Transverse colon (tissue), 4 donors: ENCODE results near the gene NKAIN2.

Source experiments
- POLR2AphosphoS5 ChIP-seq, 3 donors: sonication (generic); formaldehyde crosslinking; IDR thresholded peaks; one replicate each; pipeline ENCODE4 v1.6.1; 2016; ENCODE audit warnings: antibody characterized with exemption in 3 of 3
- TF ChIP-seq, protein P1 (sequence below), 5 experiments: fragments of 200-600 bp in 3 of 5; fragments of 450-650 bp in 2 of 5; sonication (generic) in 3 of 5; IDR thresholded peaks; 1 replicate in 2 of 5; 2 replicates in 3 of 5; pipeline ENCODE4 v1.5.1; 2016 to 2017; ENCODE audit warnings: antibody characterized with exemption in 5 of 5, inconsistent platforms in 3 of 5, mild to moderate bottlenecking in 2 of 5, moderate library complexity in 1 of 5

DNA sequence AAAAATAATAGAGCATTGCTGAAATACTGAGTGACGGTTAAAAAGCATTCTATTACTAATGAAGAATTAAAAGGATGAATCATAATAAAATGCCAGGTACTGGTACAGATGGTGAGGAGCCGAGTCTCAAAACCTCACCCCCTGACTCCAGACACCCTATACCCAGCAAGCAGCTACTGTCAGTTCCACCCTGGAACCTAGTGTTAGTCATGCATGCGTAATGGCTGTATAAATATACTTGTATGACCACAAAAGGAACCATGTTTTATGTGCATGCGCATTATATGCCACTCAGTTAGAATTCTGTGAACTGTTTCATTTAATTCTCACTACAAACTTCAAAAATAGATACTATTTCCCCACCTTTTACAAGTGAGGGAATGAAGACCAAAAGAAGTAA is 589.9 kb downstream of the NKAIN2 start:
- TF ChIP-seq POLR2AphosphoS5 (IDR thresholded peaks at IDR 0.05): no peak
- TF ChIP-seq, protein P1, sequence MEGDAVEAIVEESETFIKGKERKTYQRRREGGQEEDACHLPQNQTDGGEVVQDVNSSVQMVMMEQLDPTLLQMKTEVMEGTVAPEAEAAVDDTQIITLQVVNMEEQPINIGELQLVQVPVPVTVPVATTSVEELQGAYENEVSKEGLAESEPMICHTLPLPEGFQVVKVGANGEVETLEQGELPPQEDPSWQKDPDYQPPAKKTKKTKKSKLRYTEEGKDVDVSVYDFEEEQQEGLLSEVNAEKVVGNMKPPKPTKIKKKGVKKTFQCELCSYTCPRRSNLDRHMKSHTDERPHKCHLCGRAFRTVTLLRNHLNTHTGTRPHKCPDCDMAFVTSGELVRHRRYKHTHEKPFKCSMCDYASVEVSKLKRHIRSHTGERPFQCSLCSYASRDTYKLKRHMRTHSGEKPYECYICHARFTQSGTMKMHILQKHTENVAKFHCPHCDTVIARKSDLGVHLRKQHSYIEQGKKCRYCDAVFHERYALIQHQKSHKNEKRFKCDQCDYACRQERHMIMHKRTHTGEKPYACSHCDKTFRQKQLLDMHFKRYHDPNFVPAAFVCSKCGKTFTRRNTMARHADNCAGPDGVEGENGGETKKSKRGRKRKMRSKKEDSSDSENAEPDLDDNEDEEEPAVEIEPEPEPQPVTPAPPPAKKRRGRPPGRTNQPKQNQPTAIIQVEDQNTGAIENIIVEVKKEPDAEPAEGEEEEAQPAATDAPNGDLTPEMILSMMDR (IDR thresholded peaks at IDR 0.05): no peak
